CD1c-positive myeloid dendritic cell (primary cell): ENCODE data around the gene PDZD7.
A peak's percentile ranks its signal among the peaks of the same experiment; 100 is the strongest.

Experiments
- DNase-seq: peaks from one replicate; pipeline ENCODE4 v3.0.0-alpha.2; 2016; ENCODE audit errors: extremely low spot score

PDZD7 gene

GRCh38 chr10:101031128-101031795 lies at the start of gene PDZD7, which contains the start of gene SFXN3:
PDZD7 (minus strand) TSS chr10:101031129; CDS start chr10:101030219, 910 bp downstream.
SFXN3 (plus strand) TSS chr10:101031234; CDS start chr10:101034695, 3,461 bp downstream.
- peak; percentile 97 for DNase-seq

GRCh38 chr10:101079874-101080273 lies 48.9 kb upstream of the PDZD7 start:
- DNase-seq = no peak

- DNase-seq = no peak
These were observed 45.7 kb upstream of the PDZD7 start for GRCh38 chr10:101076630-101077029.

- DNase-seq = no peak
These were observed 44.8 kb upstream of the PDZD7 start for GRCh38 chr10:101075775-101076174.

GRCh38 chr10:101073631-101074030 lies 42.7 kb upstream of the PDZD7 start:
- DNase-seq = no peak

- no peak for DNase-seq
These were observed 42.0 kb upstream of the PDZD7 start for GRCh38 chr10:101072923-101073322.

- DNase-seq = no peak
These were observed 41.0 kb upstream of the PDZD7 start for GRCh38 chr10:101071885-101072433.

GRCh38 chr10:101071267-101071884 lies 40.4 kb upstream of the PDZD7 start:
- peak; percentile 99 for DNase-seq

GRCh38 chr10:101070098-101070497 lies 39.2 kb upstream of the PDZD7 start:
- peak; percentile 30 for DNase-seq

GRCh38 chr10:101069441-101069840 lies 38.5 kb upstream of the PDZD7 start:
- DNase-seq = no peak

GRCh38 chr10:101067356-101068083 lies 36.6 kb upstream of the PDZD7 start:
- DNase-seq = peak; percentile 85

GRCh38 chr10:101066896-101067355 lies 36.0 kb upstream of the PDZD7 start:
- DNase-seq = no peak

GRCh38 chr10:101066146-101066895 lies 35.4 kb upstream of the PDZD7 start:
- DNase-seq = peak; percentile 79

GRCh38 chr10:101065481-101066145 lies 34.7 kb upstream of the PDZD7 start:
- no peak for DNase-seq

GRCh38 chr10:101064415-101065030 lies 33.6 kb upstream of the PDZD7 start:
- no peak for DNase-seq

GRCh38 chr10:101063548-101064414 lies 32.9 kb upstream of the PDZD7 start:
- peak; percentile 34 for DNase-seq

- DNase-seq = no peak
These were observed 32.2 kb upstream of the PDZD7 start for GRCh38 chr10:101063050-101063525.

GRCh38 chr10:101062232-101063049 lies 31.5 kb upstream of the PDZD7 start:
- peak; percentile 54 for DNase-seq
